ENCODE results near the gene RPS15.
"Not testable (repeated sequence)": the region's sequence is repeated elsewhere in the genome, so short reads cannot be mapped to it uniquely, and the experiment has no call there.

Gene RPS15

DNA sequence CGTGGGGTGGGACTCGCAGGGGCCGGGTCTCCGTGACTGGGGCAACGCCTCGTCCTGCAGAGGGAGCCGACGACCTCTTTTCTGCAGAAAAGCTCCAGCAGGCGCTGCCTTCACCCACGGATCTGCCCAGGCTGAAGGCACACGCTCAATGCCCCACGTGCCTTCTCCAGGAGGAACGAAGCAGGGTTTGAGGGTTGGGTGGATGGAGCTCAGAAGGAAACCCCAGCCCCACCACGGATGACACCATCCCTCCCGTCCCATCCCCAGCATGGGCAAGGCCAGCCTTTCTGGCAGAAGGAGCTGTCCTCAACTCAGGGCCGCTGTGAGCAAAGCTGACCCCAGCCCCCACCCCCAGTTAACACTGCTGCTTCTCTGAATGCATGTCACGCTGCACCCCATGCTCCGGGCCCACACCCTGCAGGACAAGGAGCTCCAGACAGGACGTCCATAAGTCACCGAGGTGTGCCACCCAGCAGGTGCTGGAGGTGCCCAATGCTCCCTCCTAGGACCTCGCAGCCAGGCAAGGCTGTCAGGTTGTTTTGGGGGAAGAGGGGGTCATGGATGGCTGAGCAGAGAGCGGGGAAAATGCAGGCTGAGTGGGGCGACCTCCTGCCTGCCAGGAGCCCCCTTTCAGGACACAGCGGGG, 33.4 kb downstream of the RPS15 start:
- no peak for DNase-seq

DNA sequence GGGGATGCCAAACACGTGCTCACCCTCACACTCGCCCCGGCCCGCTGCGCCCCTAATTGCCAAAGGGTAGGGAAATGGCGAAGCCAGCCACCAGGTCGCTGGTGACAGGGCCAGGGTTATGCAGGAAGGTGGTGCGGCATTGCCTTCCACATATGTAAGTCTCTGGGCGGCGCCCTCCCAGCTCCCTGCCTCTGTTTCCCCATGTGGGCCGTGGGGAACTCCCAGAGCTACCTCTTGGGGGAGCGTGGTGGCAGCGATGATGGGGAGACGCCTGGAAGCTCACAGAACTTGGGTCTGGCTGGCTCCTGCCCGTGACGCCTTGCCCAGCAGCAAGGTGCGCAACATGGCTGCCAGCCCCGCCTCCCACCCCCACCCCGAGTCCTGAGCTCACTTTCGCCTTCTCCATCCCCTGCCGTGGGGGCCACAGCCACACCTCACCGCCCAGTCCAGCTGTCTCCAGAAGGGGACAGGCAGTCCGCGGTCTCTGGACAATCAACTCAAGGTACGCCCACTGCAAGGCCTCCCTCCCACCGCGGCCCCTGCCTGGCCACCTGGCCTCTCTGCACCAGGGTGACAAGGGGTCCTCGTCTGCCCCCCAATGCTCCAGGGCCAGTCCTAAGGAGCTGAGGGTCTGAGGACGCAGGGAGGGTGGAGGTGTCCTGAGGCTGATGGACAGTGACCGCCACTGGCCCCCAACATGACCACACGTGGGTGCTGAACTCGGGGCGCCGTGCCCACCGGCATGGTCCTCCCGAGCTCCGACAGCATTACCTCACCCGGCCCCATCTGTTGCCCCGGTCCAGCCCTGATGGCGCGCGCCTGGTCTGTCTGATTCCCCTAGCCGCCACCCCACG, 34.3 kb downstream of the RPS15 start:
- no peak for DNase-seq

DNA sequence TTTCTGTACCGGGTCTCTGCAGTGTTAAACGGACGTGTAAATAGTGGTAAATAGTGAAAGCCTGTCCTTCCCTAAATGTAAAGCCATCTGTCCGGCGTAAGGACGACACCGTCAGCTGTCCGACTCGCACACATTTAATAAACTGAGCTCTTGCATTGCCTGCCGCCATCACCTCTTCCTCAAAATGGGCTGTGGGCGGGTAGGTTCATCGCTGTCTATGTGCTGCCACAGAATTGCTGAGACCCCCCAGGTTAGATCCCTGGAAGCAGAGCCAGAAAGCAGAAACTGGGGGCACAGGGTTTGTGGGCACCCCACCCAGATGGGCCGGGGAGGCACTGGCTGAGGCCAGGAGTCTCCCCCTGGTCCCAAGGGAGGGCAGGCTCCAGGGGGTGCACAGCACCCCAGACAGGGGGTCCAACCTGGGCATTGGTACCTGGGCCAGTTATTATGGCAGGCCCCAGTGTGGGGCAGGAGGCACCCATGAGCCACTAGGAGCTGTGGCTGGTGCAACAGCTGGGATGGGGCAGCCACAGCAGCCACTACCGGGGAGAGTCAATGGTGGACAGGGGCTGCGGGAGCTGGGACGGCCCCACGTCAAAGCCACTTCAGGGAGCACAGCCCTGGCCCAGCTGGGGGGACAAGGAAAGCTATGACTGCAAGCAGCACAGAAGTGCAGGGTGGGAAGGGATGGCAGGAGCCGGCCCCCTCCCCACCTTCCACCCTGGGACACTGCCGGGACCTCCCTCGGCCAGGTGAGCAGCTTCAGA, 35.1 kb downstream of the RPS15 start:
- DNase-seq: no peak

DNA sequence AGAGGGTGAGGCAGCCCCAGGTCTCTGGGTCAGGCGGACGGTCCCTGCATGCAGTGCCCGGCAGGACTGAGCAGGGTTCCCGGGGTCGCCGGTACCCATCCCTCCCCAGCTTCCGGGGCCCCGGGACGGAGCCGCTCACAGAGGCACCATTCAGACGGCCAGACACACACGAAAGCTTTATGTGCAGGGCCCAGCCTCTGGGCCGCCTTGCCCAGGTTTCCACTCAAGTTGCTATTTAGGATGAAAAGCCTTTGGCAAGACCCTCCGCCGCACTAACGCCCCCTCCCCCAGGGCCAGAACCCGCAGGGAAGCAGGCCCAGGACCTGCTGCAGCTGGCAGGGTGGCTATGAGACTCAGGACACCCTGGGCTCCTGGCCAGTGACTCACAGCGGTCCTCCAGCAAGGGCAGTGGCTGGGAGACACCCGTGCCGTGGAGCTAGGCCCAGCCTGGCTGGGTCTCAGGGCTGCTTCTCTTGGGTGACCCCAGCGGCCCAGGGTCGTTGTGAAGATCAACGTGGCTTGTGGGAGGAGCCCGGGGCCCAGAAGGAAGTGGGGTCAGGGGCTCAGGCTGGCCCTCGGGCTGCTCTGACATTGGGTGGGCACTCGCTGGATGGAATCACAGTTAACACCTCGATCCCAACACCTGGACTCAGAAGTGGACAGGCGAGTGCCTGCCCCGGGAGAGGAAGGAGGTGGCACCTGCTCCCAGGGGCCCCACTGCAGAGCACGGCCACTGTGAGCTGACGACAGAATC, 36.0 kb downstream of the RPS15 start:
- no peak for DNase-seq

DNA sequence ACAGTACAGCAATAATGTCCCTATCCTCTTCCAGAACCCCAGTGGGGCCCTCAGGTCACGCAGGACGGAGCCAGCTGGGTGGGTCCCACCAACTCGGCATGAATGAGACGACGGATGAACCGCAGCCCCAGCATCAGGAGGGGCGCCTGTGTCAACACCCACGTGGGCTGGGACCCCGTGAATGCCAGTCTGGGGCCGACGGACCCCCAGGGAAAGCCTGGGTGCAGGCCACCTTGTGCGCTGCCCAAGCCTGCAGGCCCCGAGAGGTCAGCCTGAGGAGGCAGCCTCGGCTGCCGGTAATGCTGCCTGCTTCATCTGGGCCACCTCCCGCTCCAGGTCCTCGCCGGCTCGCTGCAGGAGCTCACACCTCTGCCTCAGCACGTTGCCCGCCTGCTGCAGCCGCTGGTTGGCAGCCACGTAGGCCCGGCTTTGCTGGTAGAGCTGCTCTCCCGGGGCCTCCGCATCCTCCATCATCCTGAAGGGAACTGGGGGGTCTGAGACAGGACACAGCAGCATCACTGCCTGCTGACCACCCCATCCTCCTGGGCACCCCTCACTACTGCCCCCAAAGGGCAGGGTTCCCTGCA, 36.7 kb downstream of the RPS15 start:
- DNase-seq: no peak

DNA sequence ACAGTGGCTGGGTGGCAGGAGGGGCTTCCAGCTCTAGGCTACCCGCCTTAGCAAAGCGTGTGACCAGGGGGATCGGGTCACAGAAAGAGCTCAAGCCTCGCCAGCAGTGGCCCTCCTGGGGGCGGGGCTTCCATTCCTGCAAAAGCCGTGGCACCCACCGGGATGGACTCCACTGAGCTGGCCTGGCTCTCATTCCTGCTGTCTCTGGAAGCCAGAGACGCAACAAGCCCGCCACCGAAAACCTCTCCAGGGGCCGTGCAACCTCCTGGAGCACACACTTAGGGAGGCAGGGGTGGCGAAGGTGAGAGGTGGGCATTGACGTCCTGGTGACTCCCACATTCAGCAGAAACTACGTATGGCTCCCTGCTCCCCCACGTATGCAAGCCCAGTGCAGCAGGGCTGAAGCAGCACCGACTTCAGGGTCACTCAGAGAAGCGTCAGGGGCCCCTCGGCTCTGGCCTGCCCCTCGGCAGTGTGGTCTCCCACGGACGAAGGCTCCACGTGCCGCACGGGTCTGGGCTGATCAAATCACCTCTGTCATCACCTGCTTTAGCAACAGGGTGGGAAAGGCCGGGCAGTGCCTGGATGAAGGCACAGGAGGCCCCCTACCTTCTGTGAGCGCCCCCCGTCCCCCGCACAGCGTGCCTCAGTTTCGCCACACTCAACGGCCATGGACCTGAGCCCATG, 37.7 kb downstream of the RPS15 start:
- no peak for DNase-seq

DNA sequence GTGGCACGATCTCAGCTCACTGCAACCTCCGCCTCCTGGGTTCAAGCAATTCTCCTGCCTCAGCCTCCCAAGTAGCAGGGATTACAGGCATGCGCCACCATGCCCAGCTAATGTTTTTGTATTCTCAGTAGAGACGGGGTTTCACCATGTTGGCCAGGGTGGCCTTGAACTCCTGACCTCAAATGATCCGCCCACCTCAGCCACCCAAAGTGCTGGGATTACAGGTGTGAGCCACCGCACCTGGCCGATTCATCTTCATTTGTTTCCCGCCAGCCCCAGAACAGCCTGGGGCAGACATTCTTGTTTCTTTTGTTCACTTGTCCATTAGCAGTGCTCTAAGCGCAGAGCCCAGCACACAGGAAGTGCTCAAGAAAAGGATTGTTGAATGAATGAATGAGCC, 38.9 kb downstream of the RPS15 start:
- not testable (repeated sequence) for DNase-seq

DNA sequence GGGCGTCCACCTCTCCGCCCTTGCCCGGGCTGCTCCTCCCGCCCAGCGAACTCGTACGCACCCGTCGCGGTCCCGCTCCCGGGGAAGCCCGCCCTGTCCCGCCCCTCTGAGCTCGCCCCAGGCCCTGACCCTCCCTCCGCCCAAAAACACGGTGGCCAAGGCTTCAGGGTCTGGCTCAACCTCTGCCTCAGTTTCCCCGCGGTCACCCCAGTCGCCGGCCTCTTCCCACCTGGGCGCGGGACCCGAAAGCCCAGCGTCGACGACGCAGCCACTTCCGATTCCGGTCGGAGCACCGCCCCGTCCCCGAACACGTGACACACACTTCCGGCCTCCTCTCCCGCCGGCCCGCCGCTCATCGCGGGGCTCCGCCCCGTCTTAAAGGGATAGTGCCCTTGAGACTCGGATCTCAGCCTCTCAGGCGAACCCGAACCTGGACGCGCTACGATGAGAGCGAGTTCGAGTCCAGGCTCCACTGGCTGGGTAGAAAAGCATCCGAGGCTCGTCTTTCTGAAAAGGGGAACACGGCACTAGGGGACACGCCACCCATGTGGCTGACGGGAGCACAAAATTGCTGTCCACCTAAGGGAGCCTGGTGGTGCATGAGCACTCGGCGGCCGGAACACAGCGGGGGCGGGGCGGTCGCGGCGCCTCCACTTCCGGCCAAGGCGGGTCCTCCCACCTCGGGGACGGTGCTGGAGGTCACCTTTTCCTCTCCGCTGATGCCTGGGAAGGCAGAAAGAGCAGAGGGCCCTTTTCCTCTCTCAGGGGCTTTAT, 40.9 kb downstream of the RPS15 start, which contains the start of gene C19orf25:
C19orf25 (minus strand) TSS at position 282 of the 774 bp plus-strand sequence. CDS start 312 bp downstream, outside the sequence.
- peak; percentile 90 for DNase-seq

DNA sequence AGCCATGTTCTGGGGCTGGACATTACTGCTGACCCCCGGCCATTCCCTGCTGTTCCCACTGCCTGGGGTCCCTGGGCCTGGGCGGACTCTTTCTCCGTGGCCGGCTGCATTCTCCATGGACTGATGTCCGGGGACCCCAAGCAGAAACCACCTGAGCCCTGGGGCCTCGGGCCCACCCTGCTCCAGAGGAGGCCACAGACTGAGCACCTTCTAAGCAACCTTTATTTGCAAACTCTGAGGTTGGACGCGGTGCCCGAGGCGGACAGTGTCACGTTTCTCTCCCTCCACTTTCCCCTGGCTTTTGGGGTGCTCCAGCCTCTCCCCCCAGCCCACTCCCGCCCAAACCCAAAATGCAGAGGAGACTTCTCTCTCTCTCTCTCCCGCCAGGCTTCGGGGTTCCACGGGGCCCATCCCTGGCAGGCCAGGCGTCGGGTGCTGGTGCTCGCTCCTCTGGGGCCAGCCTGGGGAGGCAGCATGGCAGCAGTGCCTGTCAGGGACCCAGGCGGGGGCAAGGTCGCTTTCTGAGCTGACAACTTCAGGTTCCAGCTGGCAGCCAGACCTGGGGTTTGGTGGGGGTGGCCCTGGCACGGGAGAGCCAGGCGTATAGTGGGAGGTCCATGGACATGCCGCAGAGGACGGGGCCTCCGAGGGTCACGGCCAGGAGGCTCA, 43.2 kb downstream of the RPS15 start:
- DNase-seq: no peak

DNA sequence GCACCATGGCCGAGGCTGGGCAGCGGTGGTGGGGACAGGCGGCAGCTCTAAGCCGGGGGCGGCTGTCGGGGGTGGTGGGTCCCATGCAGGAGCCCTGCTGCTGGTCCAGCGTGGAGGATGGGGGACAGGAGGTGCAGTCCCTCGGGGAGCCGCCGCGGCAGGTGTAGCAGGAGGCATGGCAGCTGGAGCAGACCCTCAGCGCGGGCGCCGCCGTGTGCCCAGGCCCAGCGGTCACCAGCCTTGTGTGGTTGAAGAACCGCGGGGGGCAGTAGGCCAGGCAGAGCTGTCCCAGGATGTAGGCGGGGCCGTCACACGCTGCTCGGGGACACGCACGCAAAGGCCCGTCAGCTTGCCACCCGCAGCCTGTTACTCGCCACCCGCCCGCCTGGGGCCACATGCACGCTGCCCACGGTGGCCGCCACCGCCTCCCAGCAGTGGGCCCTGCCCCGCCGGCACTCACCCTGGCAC, 43.7 kb downstream of the RPS15 start:
- no peak for DNase-seq

DNA sequence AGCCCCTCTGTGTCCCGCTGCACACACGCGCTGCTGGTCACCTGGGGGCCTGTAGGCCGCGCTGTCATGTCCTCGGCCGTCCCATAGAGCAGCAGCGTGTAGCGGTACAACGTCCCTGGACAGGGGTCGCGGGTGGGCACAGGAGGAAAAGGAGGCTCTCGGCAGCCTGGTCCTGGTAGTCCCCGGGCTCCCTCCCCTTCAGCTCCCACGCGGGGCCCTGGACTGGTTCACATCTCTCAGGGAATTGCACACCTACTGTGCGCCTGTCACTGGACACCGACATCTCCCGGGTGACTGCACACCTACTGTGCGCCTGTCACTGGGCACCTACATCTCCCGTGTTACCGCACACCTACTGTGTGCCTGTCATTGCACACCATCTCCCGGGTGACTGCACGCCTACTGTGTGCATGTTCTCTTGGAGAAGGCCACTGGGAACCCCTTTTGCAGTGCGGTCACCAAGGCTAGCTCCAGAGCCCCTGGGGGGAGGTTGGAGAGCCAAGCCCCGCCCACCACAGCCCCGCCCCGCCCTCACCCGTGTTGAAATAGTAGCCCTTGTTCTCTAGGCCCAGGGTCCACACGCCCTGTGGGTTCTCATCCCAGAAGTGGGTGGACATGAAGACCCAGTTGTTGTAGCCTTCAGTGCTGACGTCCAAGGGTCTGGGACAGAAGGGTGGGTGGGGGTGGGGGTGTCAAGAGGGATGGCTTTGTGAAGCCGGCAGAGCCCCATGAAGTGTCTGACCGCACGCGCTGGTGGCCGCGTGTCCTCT, 44.4 kb downstream of the RPS15 start:
- DNase-seq: no peak

DNA sequence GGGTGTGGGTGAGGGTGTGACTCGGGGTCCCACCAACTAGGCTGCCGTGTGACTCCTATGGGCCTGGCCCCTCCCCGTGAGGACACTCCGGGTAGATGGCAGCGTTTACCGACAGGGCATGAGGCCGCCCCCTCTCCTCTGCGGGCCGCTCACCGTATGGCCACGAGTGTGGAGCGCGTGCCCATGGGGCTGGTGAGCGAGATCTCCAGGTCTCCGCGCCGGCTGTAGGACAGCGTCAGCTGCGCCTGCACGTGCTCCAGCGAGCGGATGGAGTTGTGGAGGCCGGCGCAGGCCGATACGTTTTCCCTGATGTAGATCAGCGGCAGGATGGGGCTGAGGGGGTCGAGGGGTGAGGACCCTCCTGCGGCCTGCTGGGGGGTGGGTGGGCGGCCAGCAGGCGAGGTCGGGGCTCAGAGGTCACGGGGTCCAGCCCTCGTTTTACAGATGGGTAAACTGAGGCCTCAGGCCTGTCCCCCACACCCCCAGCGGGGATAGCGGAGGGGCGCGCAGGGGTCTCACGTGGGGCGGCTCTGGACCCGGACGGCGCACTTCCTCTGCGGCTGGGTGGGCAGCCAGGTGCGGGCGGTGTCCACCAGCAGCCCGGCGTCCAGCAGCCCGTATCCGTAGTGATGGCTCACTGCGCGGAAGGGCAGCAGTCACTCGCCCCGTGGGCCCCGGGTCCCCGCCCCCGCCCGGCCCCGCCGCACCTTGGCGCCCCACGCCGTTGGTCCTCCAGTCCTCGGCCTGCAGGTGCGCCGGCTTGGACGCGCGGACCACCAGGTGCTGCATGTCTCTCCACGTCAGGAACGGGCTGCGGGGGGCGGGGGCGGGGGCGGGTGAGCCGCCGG, 45.2 kb downstream of the RPS15 start:
- DNase-seq: no peak

DNA sequence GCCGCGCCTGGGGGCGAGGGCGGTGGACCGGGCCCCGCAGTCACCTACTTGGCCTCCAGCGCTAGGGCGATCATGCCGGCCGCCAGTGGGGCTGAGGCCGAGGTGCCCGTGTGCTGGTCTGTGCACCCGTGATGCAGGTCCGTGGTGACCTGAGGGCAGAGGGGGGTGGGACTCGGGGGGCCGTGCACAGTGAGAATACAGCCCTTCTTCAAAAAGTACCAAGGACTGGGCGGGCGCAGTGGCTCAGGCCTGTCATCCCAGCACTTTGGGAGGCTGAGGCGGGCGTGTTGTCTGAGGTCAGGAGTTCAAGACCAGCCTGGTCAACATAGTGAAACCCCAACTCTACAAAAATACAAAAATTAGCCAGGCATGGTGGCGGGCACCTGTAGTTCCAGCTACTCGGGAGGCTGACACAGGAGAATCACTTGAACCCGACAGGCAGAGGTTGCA, 45.8 kb downstream of the RPS15 start:
- DNase-seq: no peak

DNA sequence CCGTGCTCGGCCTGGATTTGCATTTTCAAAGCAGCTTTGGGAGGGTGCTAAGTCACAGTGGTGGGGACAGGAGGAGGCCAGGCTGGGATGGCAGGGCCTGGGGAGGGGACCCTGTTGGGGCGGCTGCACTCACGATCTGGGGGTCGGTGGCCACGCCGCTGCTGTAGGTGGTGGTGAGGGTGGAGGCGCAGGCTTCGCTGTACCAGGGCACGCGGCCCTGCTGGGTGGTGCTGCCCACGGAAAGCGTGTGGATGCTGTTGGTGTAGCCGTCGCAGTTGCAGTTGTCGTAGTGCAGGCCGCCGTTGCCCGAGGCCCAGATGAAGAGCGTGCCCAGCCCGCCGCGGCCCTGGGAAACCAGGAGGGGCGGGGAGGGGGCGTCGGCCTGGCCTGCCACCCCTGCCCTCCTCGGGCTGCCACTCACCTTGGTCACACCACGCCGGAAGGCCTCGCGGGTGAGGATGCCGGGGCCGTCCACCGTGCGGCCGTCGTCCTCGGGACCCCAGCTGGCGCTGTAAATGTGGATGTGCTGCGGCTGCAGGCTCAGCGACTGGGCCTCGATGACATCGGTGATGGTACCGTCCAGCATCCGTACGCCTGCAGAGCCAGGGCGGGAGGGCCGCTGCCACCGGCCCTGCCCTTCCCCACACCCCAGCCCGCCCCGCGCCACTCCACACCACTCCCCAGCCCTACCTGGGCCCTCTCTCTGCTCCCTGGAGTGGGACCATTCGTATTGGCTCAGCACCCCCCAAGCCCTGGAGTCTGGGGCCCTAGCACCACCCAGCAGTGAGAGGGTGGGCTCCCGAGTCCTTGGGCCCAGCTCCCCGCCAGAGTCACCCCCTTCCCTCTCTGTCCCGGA, 48.8 kb downstream of the RPS15 start:
- DNase-seq: no peak

DNA sequence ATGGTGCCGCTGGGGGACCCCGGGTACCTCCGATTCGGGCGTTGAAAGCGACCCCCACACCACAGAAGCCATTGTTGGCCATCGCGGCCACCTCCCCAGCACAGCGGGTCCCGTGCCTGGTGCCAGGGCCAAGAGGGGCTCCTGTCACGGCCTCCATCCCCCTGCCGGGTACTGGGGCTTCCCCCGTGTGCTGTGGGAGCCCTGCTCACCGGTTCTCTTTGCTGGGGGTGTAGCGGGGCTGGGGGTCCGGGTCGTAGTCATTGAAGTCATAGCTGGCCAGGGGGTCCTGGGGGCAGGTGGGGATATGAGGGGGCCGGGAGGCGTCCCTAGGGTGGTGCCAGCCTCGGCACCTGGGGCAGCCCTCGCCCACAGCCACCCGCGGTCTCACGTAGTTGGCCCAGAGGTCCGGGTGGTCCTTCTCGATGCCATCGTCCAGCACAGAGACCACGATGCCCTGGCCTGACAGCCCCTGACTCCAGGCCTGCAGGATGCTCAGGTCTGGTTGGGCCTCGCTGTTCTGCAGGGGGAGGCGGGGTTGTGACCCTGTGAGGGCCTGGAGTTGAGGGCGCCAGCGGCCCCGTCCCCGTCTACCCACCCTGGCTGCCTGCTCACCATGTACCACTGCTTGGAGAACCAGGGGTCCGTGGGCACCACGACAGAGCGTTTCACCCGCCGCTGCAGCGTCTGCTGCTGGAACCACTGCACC, 49.5 kb downstream of the RPS15 start:
- DNase-seq: no peak

DNA sequence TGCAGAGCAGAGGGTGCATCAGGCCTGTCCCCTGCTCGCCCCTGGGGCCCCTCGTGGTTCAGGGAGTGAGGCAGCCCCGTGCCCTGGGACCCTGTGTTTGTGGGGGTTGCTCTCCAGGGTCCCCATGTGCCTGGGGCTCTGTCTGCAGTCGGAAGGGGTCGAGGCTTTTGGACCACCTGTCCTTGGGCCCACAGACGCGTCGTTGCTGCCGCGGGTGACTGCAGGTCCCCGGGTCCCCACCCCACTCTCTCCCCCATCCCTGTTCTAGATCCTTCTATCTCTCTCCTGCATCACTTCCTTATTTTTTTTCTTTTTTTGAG, 50.0 kb downstream of the RPS15 start:
- DNase-seq: no peak
